ENCODE measurements around the gene ENTHD1. TPM values are rescaled to one million over a fixed set of nuclear protein-coding genes. Genes with fewer than 3 reads are reported as not detected.
A peak's percentile ranks its signal among the peaks of the same experiment; 100 is the strongest.

Gene ENTHD1
- total RNA-seq, 2 donors from 2014 or later, result not detected

DNA sequence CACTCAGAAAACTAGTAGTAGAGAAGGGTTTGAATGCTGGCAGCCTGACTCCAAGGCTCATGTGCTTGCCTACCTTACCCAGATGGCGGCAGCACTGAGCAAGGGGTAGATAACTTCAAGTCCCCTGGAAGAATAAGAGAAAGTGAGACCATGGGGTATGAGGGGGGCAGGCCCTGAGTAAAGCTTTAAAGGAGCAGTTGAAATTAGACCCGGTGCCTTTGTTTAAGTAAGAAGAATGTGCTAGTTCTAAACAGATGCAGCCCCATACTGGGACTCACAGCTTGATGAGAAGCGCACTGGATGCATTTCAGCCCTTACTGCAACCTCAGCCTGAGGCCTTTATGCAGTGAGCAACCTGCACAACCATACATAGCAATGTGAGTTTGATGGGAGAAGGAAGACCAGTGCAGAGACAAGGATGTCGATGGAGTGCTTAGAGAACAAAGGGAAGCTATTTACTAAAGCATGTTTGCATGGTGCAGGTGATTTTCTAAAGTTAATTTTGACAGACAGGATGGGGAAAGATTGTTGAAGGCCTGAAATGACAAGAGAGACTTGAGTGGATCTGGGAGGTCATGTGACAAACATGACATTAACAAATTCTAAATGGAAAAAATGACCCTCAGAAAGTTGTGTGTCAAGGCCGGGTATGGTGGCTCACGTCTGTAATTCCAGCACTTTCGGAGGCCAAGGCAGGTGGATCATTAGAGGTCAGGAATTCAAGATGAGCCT is 39.5 kb upstream of the ENTHD1 start:
- Mint-ChIP-seq H3K36me3 (ENCODE audit: low read depth) (peaks cover 14% of the 10 kb centered on the region), H3K4me3 (peak overlapping the region; percentile 94), H3K4me1 (peaks cover 52% of the 10 kb centered on the region), H3K27me3 (no peaks in the 10 kb centered on the region), H3K27ac (no peak overlapping the region)
- no peaks in the 10 kb centered on the region for H3K9me3 ChIP-seq (ENCODE audit: control insufficient read depth, low read length, poor library complexity, severe bottlenecking)
- DNase-seq (peak; percentile 21 to 49 (median 33)), ATAC-seq (peak; percentile 55)

DNA sequence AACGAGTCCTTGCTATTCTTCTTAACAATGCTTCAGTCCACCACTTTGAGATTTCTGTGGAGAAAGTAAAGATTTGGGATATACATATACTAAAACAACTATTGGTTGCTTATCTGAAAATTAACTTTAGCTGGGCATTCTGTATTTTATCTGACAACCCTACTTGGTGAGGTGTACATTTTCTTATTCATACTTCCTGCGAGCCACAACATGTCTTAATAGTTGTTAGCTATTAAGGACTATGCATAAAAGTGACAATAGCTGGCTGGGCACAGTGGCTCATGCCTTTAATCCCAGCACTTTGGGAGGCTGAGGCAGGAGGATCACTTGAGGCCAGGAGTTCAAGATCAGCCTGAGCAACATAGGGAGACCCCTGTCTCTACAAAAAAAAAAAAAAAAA is 38.6 kb upstream of the ENTHD1 start:
- H3K27me3 Mint-ChIP-seq, result no peaks in the 10 kb centered on the region
- H3K36me3 Mint-ChIP-seq (ENCODE audit: low read depth), result peaks cover 16% of the 10 kb centered on the region
- no peak overlapping the region for H3K4me3 Mint-ChIP-seq
- H3K27ac Mint-ChIP-seq, result no peak overlapping the region
- DNase-seq, result no peak
- no peaks in the 10 kb centered on the region for H3K9me3 ChIP-seq (ENCODE audit: control insufficient read depth, low read length, poor library complexity, severe bottlenecking)
- peaks cover 43% of the 10 kb centered on the region for H3K4me1 Mint-ChIP-seq
- ATAC-seq, result no peak

GRCh38 chr22:39931251-39931650 is 37.7 kb upstream of the ENTHD1 start:
- Mint-ChIP-seq H3K4me1 (peaks cover 37% of the 10 kb centered on the region), H3K27ac (no peak overlapping the region), H3K4me3 (no peak overlapping the region), H3K36me3 (ENCODE audit: low read depth) (peaks cover 14% of the 10 kb centered on the region), H3K27me3 (no peaks in the 10 kb centered on the region)
- no peak for DNase-seq
- ATAC-seq, result no peak
- no peaks in the 10 kb centered on the region for H3K9me3 ChIP-seq (ENCODE audit: control insufficient read depth, low read length, poor library complexity, severe bottlenecking)

GRCh38 chr22:39928536-39929520 is 35.3 kb upstream of the ENTHD1 start:
- Mint-ChIP-seq H3K4me3 (no peak overlapping the region), H3K27ac (no peak overlapping the region), H3K4me1 (peaks cover 38% of the 10 kb centered on the region), H3K36me3 (ENCODE audit: low read depth) (peaks cover 15% of the 10 kb centered on the region), H3K27me3 (no peaks in the 10 kb centered on the region)
- DNase-seq (no peak), ATAC-seq (no peak)
- no peaks in the 10 kb centered on the region for H3K9me3 ChIP-seq (ENCODE audit: control insufficient read depth, low read length, poor library complexity, severe bottlenecking)

DNA sequence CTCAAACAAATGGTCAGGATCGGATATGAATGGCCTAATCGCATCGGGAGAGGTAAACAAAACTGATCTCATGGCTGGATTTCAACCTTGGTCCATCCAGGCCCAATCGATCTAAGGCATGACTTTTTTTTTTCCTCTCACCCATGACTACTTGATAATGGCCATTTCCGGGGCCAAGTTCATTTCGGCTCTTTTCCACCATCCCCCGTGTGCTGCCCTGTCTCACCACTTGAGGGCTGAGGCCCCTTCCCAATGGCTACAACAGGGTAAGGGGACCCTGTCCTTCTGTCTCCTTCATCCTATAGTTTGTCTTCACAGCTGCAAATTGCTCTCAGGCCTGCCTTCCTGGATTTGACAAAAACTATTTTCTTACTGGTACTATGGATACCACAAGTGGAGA is 34.0 kb upstream of the ENTHD1 start:
- no peaks in the 10 kb centered on the region for H3K9me3 ChIP-seq (ENCODE audit: control insufficient read depth, low read length, poor library complexity, severe bottlenecking)
- Mint-ChIP-seq H3K4me3 (no peak overlapping the region), H3K36me3 (ENCODE audit: low read depth) (peaks cover 10% of the 10 kb centered on the region), H3K4me1 (peaks cover 33% of the 10 kb centered on the region), H3K27ac (no peak overlapping the region), H3K27me3 (no peaks in the 10 kb centered on the region)
- DNase-seq (no peak), ATAC-seq (no peak)

DNA sequence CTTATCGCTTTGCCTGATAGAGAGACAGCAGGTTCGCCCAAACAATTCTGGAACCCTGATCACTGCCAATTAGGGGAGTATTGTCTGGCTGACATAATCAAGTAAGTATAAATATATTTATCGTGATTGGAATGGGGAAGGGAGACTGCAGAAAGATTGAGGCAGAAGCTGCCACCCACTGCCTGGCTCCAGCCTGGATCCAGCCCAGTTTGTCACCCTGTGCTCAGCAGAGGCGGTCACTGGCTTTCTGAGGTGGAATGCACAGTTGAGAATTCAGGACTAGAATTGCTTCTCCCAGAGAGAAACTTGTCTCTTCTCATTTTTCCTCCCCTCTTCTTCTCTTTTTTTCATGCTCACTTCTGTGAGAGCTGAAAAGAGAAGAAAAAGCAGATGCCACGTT is 33.2 kb upstream of the ENTHD1 start:
- DNase-seq (no peak), ATAC-seq (no peak)
- Mint-ChIP-seq H3K4me3 (no peak overlapping the region), H3K27me3 (no peaks in the 10 kb centered on the region), H3K36me3 (ENCODE audit: low read depth) (peaks cover 17% of the 10 kb centered on the region), H3K4me1 (peaks cover 41% of the 10 kb centered on the region), H3K27ac (no peak overlapping the region)
- no peaks in the 10 kb centered on the region for H3K9me3 ChIP-seq (ENCODE audit: control insufficient read depth, low read length, poor library complexity, severe bottlenecking)

GRCh38 chr22:39925909-39926679 is 32.5 kb upstream of the ENTHD1 start:
- H3K4me3 Mint-ChIP-seq, result no peak overlapping the region

DNA sequence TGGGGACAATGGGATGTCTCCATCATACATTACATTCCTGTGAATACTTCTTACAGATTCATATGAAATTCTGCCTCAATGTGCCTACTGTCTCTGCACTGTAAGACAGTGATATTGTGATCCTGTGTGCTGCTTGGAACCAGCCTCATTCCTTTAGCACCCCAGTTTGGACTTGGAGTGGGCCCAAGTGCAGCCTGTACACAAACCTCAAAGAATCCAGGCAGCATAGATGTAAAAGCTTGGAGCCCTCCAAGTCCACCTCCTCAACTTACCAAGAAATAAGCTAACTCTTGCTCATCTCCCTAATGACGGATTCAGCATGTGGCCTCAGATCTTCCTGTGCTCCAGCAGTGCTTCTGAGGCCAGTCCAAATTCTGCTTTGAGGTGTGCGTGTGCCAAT is 31.7 kb upstream of the ENTHD1 start:
- DNase-seq, result no peak
- no peak overlapping the region for H3K4me3 Mint-ChIP-seq
- no peaks in the 10 kb centered on the region for H3K9me3 ChIP-seq (ENCODE audit: control insufficient read depth, low read length, poor library complexity, severe bottlenecking)
- peaks cover 52% of the 10 kb centered on the region for H3K4me1 Mint-ChIP-seq
- no peak for ATAC-seq
- H3K27me3 Mint-ChIP-seq, result no peaks in the 10 kb centered on the region
- no peak overlapping the region for H3K27ac Mint-ChIP-seq
- peaks cover 19% of the 10 kb centered on the region for H3K36me3 Mint-ChIP-seq (ENCODE audit: low read depth)

More at GRCh38 chr22:39925909-39926679, 32.5 kb upstream of the ENTHD1 start:
- peaks cover 17% of the 10 kb centered on the region for H3K36me3 Mint-ChIP-seq (ENCODE audit: low read depth)
- H3K4me1 Mint-ChIP-seq, result peaks cover 44% of the 10 kb centered on the region
- no peaks in the 10 kb centered on the region for H3K9me3 ChIP-seq (ENCODE audit: control insufficient read depth, low read length, poor library complexity, severe bottlenecking)
- no peak overlapping the region for H3K27ac Mint-ChIP-seq
- ATAC-seq (peak; percentile 71), DNase-seq (no peak)
- no peaks in the 10 kb centered on the region for H3K27me3 Mint-ChIP-seq

DNA sequence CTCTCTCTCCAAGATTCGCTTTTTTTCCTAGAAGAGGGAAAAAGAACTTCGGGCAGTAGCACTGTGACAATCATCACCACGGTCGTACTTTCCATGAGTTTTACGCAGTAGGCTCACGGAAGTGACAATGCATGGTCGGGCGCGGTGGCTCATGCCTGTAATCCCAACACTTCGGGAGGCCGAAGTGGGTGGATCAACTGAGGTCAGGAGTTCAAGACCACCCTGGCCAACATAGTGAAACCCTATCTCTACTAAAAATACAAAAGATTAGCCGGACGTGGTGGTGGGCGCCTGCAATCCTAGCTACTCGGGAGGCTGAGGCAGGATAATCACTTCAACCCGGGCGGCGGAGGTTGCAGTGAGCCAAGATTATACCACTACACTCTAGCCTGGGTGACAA is 30.7 kb upstream of the ENTHD1 start:
- Mint-ChIP-seq H3K36me3 (ENCODE audit: low read depth) (peaks cover 19% of the 10 kb centered on the region), H3K27me3 (no peaks in the 10 kb centered on the region), H3K27ac (no peak overlapping the region), H3K4me3 (peak overlapping the region; percentile 49), H3K4me1 (peaks cover 62% of the 10 kb centered on the region)
- DNase-seq (no peak), ATAC-seq (no peak)
- no peaks in the 10 kb centered on the region for H3K9me3 ChIP-seq (ENCODE audit: control insufficient read depth, low read length, poor library complexity, severe bottlenecking)

DNA sequence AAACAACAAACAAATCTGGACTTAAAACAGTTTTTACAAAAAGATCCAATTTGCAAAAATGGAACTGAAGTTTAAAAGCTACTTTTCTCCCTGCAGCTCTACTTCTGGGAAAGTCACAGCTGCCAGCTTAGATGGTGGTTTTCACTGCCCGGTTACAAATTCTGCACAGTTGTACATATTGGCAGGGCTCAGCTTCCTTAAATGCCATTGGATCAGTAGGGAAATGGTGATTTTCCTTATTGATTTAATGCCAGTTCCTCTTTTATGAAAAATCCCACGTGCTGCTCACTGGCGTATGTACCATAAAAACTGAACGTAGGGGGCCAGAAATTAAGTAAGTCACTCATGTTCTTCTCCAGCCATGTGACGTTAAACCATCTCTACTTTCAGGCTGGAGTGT is 30.1 kb upstream of the ENTHD1 start:
- ATAC-seq (no peak), DNase-seq (no peak)
- no peaks in the 10 kb centered on the region for H3K9me3 ChIP-seq (ENCODE audit: control insufficient read depth, low read length, poor library complexity, severe bottlenecking)
- peaks cover 19% of the 10 kb centered on the region for H3K36me3 Mint-ChIP-seq (ENCODE audit: low read depth)
- no peak overlapping the region for H3K27ac Mint-ChIP-seq
- peak overlapping the region; percentile 49 for H3K4me3 Mint-ChIP-seq
- H3K4me1 Mint-ChIP-seq, result peaks cover 63% of the 10 kb centered on the region
- no peaks in the 10 kb centered on the region for H3K27me3 Mint-ChIP-seq

DNA sequence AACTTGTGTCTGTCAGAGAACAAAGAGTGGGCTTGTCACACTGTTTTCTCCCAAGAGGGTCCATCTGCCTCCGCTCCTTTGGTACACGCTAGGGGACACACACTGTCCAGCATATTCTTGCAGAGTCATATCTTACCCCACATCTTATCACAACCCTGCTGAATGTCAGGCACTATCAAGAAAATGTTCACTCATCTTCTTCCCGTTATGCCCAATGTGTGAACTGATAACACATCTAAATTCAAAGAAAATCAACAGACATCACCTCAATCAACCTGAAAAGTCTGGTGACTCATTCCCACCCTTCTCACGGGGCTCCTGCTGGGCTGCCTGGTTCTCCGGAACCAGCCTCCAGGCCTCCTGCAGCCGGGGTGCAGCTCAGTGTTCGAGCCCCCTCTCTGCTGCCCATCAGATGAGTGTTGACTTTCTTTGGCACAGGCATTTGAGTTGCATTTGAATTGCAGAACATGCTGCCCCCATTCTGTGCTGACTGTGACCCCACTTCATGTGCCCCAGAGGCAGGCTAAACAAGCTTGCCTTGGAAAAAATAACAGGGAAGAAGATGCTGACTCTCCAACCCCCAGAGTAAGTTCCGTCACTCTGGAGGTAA is 26.7 kb upstream of the ENTHD1 start:
- ATAC-seq (peak; percentile 40), DNase-seq (peak in 1 of 3 donors; percentile 50)
- H3K27ac Mint-ChIP-seq, result no peak overlapping the region
- H3K4me1 Mint-ChIP-seq, result peaks cover 79% of the 10 kb centered on the region
- peaks cover 20% of the 10 kb centered on the region for H3K36me3 Mint-ChIP-seq (ENCODE audit: low read depth)
- no peaks in the 10 kb centered on the region for H3K9me3 ChIP-seq (ENCODE audit: control insufficient read depth, low read length, poor library complexity, severe bottlenecking)
- peak overlapping the region; percentile 87 for H3K4me3 Mint-ChIP-seq
- no peaks in the 10 kb centered on the region for H3K27me3 Mint-ChIP-seq

DNA sequence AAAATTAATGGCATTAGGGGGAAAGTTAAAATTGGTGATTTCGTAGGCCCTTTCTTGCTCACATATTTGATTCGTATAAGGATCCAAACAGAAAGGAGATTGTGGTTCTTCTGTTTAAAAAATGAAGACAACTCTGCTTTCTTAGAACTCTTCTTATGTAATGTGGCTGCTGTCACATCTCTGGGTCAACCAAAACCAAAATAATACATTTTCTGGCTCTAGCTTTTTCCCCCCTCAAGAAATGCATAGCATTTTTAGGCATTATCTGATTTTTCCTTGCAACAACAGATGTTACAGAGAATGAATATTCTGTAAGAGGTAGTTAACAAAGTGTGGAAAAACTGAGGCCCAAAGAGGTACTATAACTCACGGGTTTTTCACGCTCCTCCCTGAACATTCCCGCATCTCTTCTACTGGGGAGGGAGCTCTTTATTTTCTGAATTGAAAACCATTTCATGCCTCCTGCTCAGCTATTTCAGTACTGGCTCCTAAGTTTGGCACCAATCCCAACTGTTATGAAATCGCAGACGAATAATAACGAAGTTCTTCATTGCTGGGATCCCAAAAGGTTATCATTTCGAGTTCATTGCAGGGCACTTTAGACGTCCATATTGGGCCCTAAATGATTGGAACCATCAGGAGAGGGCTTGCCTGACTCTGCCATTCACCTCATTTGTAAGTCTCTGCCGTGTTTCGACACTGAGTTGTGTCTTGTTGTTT is 24.4 kb upstream of the ENTHD1 start:
- Mint-ChIP-seq H3K27ac (no peak overlapping the region), H3K4me1 (peaks cover 78% of the 10 kb centered on the region), H3K27me3 (no peaks in the 10 kb centered on the region), H3K4me3 (peak overlapping the region; percentile 93), H3K36me3 (ENCODE audit: low read depth) (peaks cover 24% of the 10 kb centered on the region)
- ATAC-seq (no peak), DNase-seq (no peak)
- H3K9me3 ChIP-seq (ENCODE audit: control insufficient read depth, low read length, poor library complexity, severe bottlenecking), result no peaks in the 10 kb centered on the region
